ENCODE measurements around the gene ATXN1. TPM values are rescaled to one million over a fixed set of nuclear protein-coding genes. Genes with fewer than 3 reads are reported as not detected.

Gene ATXN1
- total RNA-seq, 1 donor from 2014 or later: 18.4 TPM

- Histone ChIP-seq H3K4me3 (ENCODE audit: low read depth, low read length) (no peak overlapping the region), H3K27me3 (ENCODE audit: control insufficient read depth, insufficient read depth, low read length) (no peaks in the 10 kb centered on the region), H3K36me3 (ENCODE audit: control insufficient read depth, insufficient read depth, low read length) (no peaks in the 10 kb centered on the region)
- no peak for FAIRE-seq
- DNase-seq (ENCODE audit: low read depth): no peak
- TF ChIP-seq CTCF (IDR thresholded peaks at IDR 0.05; ENCODE audit: insufficient read depth, low read length, severe bottlenecking): no peak
Observed at GRCh38 chr6:16437095-16437494, 324.2 kb downstream of the ATXN1 start.

- no peaks in the 10 kb centered on the region for H3K36me3 ChIP-seq (ENCODE audit: control insufficient read depth, insufficient read depth, low read length)
- FAIRE-seq (no peak), DNase-seq (ENCODE audit: low read depth) (no peak)
- H3K4me3 ChIP-seq (ENCODE audit: low read depth, low read length): no peak overlapping the region
- H3K27me3 ChIP-seq (ENCODE audit: control insufficient read depth, insufficient read depth, low read length): no peaks in the 10 kb centered on the region
- TF ChIP-seq CTCF (IDR thresholded peaks at IDR 0.05; ENCODE audit: insufficient read depth, low read length, severe bottlenecking): no peak
Observed at GRCh38 chr6:16436550-16436949, 324.7 kb downstream of the ATXN1 start.

- Histone ChIP-seq H3K4me3 (ENCODE audit: low read depth, low read length) (no peak overlapping the region), H3K27me3 (ENCODE audit: control insufficient read depth, insufficient read depth, low read length) (no peaks in the 10 kb centered on the region), H3K36me3 (ENCODE audit: control insufficient read depth, insufficient read depth, low read length) (no peaks in the 10 kb centered on the region)
- no peak for TF ChIP-seq CTCF (IDR thresholded peaks at IDR 0.05; ENCODE audit: insufficient read depth, low read length, severe bottlenecking)
- no peak for FAIRE-seq
- no peak for DNase-seq (ENCODE audit: low read depth)
Observed at GRCh38 chr6:16434885-16435284, 326.4 kb downstream of the ATXN1 start.

GRCh38 chr6:16433338-16433890, 327.8 kb downstream of the ATXN1 start:
- FAIRE-seq (no peak), DNase-seq (ENCODE audit: low read depth) (no peak)
- Histone ChIP-seq H3K27me3 (ENCODE audit: control insufficient read depth, insufficient read depth, low read length) (no peaks in the 10 kb centered on the region), H3K4me3 (ENCODE audit: low read depth, low read length) (no peak overlapping the region), H3K36me3 (ENCODE audit: control insufficient read depth, insufficient read depth, low read length) (no peaks in the 10 kb centered on the region)
- no peak for TF ChIP-seq CTCF (IDR thresholded peaks at IDR 0.05; ENCODE audit: insufficient read depth, low read length, severe bottlenecking)

- DNase-seq (ENCODE audit: low read depth) (no peak), FAIRE-seq (no peak)
- Histone ChIP-seq H3K36me3 (ENCODE audit: control insufficient read depth, insufficient read depth, low read length) (no peaks in the 10 kb centered on the region), H3K27me3 (ENCODE audit: control insufficient read depth, insufficient read depth, low read length) (no peaks in the 10 kb centered on the region), H3K4me3 (ENCODE audit: low read depth, low read length) (no peak overlapping the region)
- no peak for TF ChIP-seq CTCF (IDR thresholded peaks at IDR 0.05; ENCODE audit: insufficient read depth, low read length, severe bottlenecking)
Observed at GRCh38 chr6:16432075-16433032, 328.9 kb downstream of the ATXN1 start.
